Suprapubic skin (tissue), 3 donors: ENCODE data around the gene LTO1.

Source experiments
- EP300 ChIP-seq: sonication (generic); formaldehyde crosslinking; IDR thresholded peaks from one replicate; pipeline ENCODE4 v1.6.1; 2017; ENCODE audit warnings: antibody characterized with exemption
- POLR2A ChIP-seq, 2 donors: fragments of 450-650 bp; IDR thresholded peaks; one replicate each; pipeline ENCODE4 v1.6.1; 2017; ENCODE audit warnings: antibody characterized with exemption in 2 of 2, mild to moderate bottlenecking in 2 of 2, moderate library complexity in 2 of 2
- TF ChIP-seq, protein P1 (sequence below), 2 donors: fragments of 200-600 bp in 1 of 2; fragments of 450-650 bp in 1 of 2; sonication (generic) in 1 of 2; IDR thresholded peaks; one replicate each; pipeline ENCODE4 v1.5.1; 2016 to 2019; ENCODE audit warnings: antibody characterized with exemption in 2 of 2, mild to moderate bottlenecking in 1 of 2, moderate library complexity in 1 of 2

- TF ChIP-seq, protein P1, sequence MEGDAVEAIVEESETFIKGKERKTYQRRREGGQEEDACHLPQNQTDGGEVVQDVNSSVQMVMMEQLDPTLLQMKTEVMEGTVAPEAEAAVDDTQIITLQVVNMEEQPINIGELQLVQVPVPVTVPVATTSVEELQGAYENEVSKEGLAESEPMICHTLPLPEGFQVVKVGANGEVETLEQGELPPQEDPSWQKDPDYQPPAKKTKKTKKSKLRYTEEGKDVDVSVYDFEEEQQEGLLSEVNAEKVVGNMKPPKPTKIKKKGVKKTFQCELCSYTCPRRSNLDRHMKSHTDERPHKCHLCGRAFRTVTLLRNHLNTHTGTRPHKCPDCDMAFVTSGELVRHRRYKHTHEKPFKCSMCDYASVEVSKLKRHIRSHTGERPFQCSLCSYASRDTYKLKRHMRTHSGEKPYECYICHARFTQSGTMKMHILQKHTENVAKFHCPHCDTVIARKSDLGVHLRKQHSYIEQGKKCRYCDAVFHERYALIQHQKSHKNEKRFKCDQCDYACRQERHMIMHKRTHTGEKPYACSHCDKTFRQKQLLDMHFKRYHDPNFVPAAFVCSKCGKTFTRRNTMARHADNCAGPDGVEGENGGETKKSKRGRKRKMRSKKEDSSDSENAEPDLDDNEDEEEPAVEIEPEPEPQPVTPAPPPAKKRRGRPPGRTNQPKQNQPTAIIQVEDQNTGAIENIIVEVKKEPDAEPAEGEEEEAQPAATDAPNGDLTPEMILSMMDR (IDR thresholded peaks at IDR 0.05): no peak
- TF ChIP-seq POLR2A (IDR thresholded peaks at IDR 0.05): no peak
- no peak for TF ChIP-seq EP300
Observed at GRCh38 chr11:69708736-69709401, 33.7 kb upstream of the LTO1 start.
